Sigmoid colon (tissue), 4 donors: ENCODE measurements around the gene GCH1.

ENCODE experiments used
- CTCF ChIP-seq, 4 experiments: fragments of 450-650 bp in 3 of 4; fragments of 200-600 bp in 1 of 4; IDR thresholded peaks; one replicate each; pipeline ENCODE4 v1.5.1; 2016 to 2019; ENCODE audit warnings: antibody characterized with exemption in 4 of 4, mild to moderate bottlenecking in 3 of 4, moderate library complexity in 2 of 4
- EP300 ChIP-seq, 4 donors: sonication (generic); formaldehyde crosslinking; IDR thresholded peaks; one replicate each; pipeline ENCODE4 v1.6.1; 2017; ENCODE audit warnings: antibody characterized with exemption in 4 of 4
- POLR2A ChIP-seq, 2 donors: fragments of 450-650 bp; IDR thresholded peaks; one replicate each; pipeline ENCODE4 v1.6.1; 2016; ENCODE audit warnings: antibody characterized with exemption in 2 of 2, mild to moderate bottlenecking in 2 of 2, moderate library complexity in 2 of 2

GRCh38 chr14:54854181-54854580 is 48.4 kb downstream of the GCH1 start:
- no peak for TF ChIP-seq CTCF (IDR thresholded peaks at IDR 0.05)
- no peak for TF ChIP-seq POLR2A (IDR thresholded peaks at IDR 0.05)
- TF ChIP-seq EP300 (IDR thresholded peaks at IDR 0.05): no peak
